Glutamatergic neuron (in vitro differentiated cells): ENCODE data around the gene TADA1. TPM values are rescaled to one million over a fixed set of nuclear protein-coding genes. Genes with fewer than 3 reads are reported as not detected.

Experiments
- DNase-seq: peaks from one replicate; pipeline ENCODE4 v3.0.0; 2022
- H3K27ac Mint-ChIP-seq: one replicate; pipeline ENCODE4 v1.8.0; 2020; ENCODE audit warnings: mild to moderate bottlenecking, mixed read lengths, inconsistent platforms; ENCODE audit not compliant: unreplicated experiment
- H3K27me3 Mint-ChIP-seq: one replicate; pipeline ENCODE4 v1.8.0; 2020; ENCODE audit warnings: mild to moderate bottlenecking, moderate library complexity, mixed read lengths, inconsistent platforms; ENCODE audit not compliant: unreplicated experiment
- H3K36me3 Mint-ChIP-seq: one replicate; pipeline ENCODE4 v1.8.0; 2020; ENCODE audit warnings: mild to moderate bottlenecking, mixed read lengths, inconsistent platforms; ENCODE audit not compliant: unreplicated experiment
- H3K4me1 Mint-ChIP-seq: one replicate; pipeline ENCODE4 v1.8.0; 2020; ENCODE audit warnings: mild to moderate bottlenecking, low read depth, mixed read lengths, inconsistent platforms; ENCODE audit not compliant: unreplicated experiment
- H3K4me3 Mint-ChIP-seq: one replicate; pipeline ENCODE4 v1.8.0; 2020; ENCODE audit warnings: mild to moderate bottlenecking, mixed read lengths, inconsistent platforms; ENCODE audit not compliant: unreplicated experiment
- H3K9me3 Mint-ChIP-seq: one replicate; pipeline ENCODE4 v1.8.0; 2020; ENCODE audit warnings: mild to moderate bottlenecking, moderate library complexity, mixed read lengths, inconsistent platforms; ENCODE audit not compliant: unreplicated experiment
- total RNA-seq: library from RNA; stranded (reverse); fragmentation: NEBNext Ultra II Directional; extraction: Animal tissue kit (Norgen Biotek cat#: 25700); gene quantifications from one replicate; pipeline ENCODE4 v1.2.1, GENCODE V29; 2021; ENCODE audit not compliant: unreplicated experiment
- TF ChIP-seq, protein P1 (sequence below): fragments of 200-600 bp; sonication (generic); IDR thresholded peaks from one replicate; pipeline ENCODE4 v1.5.0; 2021; ENCODE audit not compliant: partially characterized antibody, unreplicated experiment

TADA1 gene
- total RNA-seq, 1 donor from 2014 or later, result 15.9 TPM

DNA sequence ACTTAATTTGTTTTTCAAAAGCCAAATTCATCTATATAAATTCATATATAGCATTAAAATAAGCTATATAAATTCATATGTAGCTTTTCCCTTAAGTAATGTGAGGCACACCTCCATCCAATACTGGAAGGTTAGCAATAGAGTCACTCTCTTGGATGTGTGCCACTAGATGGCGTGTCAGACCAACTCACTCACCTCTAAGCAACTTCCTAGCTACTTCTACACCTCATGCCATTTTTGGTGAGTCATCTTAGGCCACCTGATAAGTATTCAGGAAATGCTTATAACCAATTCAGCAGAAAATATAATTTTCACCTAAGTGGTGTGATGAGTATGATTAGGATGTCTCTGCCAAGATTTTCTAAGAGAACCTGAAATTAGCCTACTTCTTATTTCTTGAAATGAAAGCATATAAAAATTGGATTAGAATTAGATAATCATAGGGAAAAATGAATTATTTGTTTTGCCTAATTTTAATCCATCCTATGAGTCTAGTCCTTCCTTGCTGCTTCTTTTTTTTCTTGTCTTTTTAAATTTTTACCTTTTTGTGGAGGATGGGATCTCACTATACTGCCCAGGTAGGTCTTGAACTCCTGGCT lies 34.4 kb upstream of the TADA1 start:
- H3K27ac Mint-ChIP-seq, result no peak overlapping the region
- TF ChIP-seq, protein P1, sequence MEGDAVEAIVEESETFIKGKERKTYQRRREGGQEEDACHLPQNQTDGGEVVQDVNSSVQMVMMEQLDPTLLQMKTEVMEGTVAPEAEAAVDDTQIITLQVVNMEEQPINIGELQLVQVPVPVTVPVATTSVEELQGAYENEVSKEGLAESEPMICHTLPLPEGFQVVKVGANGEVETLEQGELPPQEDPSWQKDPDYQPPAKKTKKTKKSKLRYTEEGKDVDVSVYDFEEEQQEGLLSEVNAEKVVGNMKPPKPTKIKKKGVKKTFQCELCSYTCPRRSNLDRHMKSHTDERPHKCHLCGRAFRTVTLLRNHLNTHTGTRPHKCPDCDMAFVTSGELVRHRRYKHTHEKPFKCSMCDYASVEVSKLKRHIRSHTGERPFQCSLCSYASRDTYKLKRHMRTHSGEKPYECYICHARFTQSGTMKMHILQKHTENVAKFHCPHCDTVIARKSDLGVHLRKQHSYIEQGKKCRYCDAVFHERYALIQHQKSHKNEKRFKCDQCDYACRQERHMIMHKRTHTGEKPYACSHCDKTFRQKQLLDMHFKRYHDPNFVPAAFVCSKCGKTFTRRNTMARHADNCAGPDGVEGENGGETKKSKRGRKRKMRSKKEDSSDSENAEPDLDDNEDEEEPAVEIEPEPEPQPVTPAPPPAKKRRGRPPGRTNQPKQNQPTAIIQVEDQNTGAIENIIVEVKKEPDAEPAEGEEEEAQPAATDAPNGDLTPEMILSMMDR, result peak; percentile 77
- H3K36me3 Mint-ChIP-seq, result no peaks in the 10 kb centered on the region
- H3K27me3 Mint-ChIP-seq, result no peaks in the 10 kb centered on the region
- H3K9me3 Mint-ChIP-seq, result peaks cover 1% of the 10 kb centered on the region
- no peak overlapping the region for H3K4me3 Mint-ChIP-seq
- H3K4me1 Mint-ChIP-seq, result no peaks in the 10 kb centered on the region
- peak; percentile 65 for DNase-seq

DNA sequence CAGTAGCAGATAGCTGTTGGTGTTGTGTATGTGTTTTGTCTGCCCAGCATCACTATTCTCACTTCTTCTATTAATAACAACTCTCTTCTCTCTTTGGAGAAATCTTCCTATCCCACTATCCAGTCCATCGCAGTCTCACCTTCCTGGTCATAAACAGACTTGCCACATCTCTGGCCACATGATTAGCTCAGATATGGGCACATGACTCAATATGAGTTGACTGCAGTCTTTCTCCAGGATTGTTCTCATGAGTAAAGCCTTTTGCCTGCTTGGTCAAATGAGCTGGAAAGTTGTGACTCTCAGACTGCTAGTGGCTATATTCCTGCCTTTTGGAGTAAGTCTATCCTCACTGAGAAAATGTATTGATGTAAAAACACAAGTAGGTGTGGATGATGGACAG lies 32.9 kb upstream of the TADA1 start:
- H3K4me1 Mint-ChIP-seq, result no peaks in the 10 kb centered on the region
- no peak for DNase-seq
- peaks cover 1% of the 10 kb centered on the region for H3K9me3 Mint-ChIP-seq
- no peaks in the 10 kb centered on the region for H3K36me3 Mint-ChIP-seq
- no peak overlapping the region for H3K27ac Mint-ChIP-seq
- TF ChIP-seq, protein P1, result no peak
- H3K4me3 Mint-ChIP-seq, result no peak overlapping the region
- H3K27me3 Mint-ChIP-seq, result no peaks in the 10 kb centered on the region

DNA sequence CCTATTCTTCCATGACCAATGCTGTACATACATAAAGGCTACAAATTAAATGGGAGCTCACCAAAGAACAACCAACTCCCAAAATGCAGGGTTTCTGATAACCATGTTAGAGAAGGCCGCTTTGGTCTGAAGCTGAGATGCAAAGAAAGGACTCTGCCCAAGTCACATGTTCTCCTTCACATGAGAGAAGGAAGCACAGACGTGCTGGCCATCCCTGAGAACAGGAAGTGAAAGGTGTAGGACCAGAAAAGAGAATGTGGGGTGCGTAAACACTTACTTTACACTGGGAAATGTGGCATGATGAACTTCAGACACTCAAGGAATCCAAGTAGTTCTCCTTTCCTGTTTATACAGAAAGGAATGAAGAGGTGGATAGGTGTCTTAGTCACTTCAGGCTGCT lies 31.7 kb upstream of the TADA1 start:
- no peaks in the 10 kb centered on the region for H3K4me1 Mint-ChIP-seq
- no peak for DNase-seq
- TF ChIP-seq, protein P1, result no peak
- H3K36me3 Mint-ChIP-seq, result no peaks in the 10 kb centered on the region
- H3K27ac Mint-ChIP-seq, result no peak overlapping the region
- H3K27me3 Mint-ChIP-seq, result no peaks in the 10 kb centered on the region
- no peak overlapping the region for H3K4me3 Mint-ChIP-seq
- H3K9me3 Mint-ChIP-seq, result peaks cover 1% of the 10 kb centered on the region

DNA sequence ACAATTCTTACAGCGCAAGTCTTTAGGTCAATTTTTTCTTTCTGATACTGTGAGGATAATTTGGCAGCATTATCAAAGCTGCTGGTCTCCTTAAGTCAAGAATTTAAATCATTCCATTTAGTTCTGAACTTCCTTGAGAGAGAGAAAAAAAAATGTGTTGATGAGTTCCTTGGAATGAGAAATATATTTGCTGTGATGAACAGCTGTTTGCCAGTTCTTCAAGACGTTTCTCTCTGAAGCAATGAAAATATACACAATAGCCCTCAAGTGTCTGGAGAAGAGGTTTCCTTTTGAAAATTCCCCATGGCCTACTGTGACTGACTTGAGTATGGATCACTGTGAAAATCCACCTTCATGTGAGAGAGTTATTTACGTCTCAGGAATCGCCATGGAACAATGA lies 31.0 kb upstream of the TADA1 start:
- H3K36me3 Mint-ChIP-seq, result no peaks in the 10 kb centered on the region
- no peak overlapping the region for H3K4me3 Mint-ChIP-seq

DNA sequence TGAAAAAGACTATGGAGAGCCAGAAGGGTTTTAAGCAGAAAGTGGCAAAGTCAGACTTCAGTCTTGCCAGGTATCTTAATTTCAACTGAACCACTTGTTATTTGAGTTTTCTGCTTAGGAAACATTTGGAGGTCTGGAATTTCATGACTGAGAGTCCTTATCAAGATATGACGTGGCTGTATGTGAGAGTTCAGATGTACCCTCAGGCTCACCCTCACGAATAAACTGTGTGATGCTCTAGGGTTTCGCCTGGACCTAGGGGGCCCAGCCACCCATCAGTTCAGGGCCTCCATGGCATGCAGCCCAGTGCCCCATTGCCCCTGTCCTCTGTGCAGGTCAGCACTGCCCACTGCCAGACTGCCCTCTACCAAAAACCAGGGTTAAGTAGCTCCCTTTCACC lies 30.6 kb upstream of the TADA1 start:
- Mint-ChIP-seq H3K9me3 (peaks cover under 1% of the 10 kb centered on the region), H3K4me3 (no peak overlapping the region), H3K4me1 (no peaks in the 10 kb centered on the region), H3K27ac (no peak overlapping the region), H3K27me3 (no peaks in the 10 kb centered on the region), H3K36me3 (no peaks in the 10 kb centered on the region)
- TF ChIP-seq, protein P1, result no peak
- DNase-seq, result no peak

More for the DNA sequence above, 31.0 kb upstream of the TADA1 start:
- Mint-ChIP-seq H3K4me1 (no peaks in the 10 kb centered on the region), H3K27ac (no peak overlapping the region), H3K9me3 (peaks cover 1% of the 10 kb centered on the region), H3K27me3 (no peaks in the 10 kb centered on the region)
- no peak for DNase-seq
- TF ChIP-seq, protein P1, result no peak
